NCI-H1092 (cell line): ENCODE data around the gene GLG1.
"Not testable (repeated sequence)": the region's sequence is repeated elsewhere in the genome, so short reads cannot be mapped to it uniquely, and the experiment has no call there.

Experiments used
- DNase-seq: peaks from one replicate; lab custom pipeline; 2025; lab: John Stamatoyannopoulos, UW

The GLG1 gene

DNA sequence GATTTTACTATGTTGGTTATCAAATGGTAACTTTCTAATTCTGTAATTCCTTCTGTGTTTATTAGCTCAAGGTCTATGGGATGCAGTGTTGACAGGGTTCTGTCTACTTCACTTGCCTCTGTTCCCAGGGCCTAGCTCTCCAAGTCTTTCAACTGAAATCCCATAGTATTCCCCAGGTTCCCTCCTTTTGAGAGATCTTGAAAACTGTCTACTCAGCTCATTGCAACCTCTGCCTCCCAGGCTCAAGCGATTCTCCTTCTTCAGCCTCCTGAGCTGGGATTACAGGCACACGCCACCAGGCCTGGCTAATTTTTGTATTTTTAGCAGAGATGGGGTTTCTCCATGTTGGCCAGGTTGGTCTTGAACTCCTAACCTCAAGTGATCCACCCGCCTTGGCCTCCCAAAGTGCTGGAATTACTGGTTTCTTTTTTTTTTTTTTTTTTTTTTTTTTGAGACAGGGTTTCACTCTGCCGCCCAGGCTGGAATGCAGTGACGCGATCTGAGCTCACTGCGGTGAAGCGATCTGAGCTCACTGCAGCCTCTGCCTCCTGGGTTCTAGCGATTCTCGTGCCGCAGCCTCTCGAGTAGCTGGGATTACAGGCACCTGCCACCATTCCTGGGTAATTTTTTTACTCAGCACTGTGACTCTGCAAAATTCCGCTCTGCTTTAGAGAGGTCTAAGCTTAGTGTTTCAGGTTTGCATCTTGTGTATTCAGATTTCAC lies 163.1 kb downstream of the GLG1 start:
- DNase-seq: not testable (repeated sequence)

DNA sequence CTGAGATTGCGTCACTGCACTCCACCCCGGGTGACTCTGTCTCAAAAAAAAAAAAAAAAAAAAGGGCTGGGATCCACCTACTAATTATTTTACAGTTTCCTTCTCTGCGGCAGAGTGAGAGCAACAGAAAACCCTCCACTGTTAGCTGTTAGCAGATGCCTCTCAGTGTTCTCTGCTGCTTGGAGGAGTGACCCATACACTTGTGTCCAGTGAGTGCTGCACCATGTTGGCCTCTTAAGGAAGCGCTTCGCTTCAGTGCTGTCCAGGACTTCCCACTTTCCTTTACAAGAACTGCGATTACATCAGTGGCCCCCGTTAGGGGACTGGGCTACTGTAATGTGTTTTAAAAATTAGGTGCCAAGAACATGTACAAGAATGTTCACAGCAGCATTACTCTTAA lies 167.2 kb downstream of the GLG1 start:
- DNase-seq: no peak

DNA sequence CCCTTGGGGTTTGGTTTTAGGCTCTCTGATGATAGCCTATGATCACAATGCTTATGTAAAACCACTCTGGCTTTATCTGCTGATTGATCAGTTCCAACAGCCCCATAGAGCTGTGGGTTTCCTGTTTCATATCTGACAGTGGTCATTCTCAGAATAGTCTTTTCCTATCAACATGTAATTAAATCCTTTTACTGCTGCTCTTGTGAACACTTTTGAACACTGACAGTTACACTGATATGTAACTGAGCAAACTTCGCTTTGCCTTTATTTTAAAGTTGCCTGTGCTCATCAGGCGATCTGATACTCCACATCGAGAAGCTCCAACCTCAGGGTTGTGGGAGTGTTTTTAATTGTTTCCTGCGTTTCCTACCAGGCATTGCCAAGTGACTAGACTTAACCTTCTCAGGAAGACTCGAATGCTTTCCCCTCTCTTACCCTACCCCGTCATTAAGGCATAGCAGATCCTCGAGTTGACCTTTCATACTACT lies 168.4 kb downstream of the GLG1 start:
- DNase-seq: no peak

DNA sequence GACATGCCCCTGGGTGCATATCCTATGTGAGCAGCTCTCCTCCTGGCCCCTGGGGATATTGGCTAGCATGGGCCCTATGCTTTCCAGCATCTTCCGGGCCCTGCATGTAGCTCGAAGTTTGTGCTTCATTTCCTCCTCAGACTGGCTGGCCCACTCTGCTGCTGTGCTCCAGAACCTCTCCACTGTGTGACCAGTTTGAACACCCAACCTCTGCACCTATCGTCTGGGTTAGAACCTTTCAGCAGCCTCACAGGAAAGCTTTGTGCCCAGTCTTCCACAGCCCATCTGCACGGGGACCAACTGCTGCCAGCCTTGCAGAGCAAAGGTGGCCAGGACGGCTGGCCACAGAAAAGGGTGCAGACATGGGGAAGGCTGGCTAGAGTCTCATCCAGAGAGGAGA lies 175.4 kb downstream of the GLG1 start:
- no peak for DNase-seq

DNA sequence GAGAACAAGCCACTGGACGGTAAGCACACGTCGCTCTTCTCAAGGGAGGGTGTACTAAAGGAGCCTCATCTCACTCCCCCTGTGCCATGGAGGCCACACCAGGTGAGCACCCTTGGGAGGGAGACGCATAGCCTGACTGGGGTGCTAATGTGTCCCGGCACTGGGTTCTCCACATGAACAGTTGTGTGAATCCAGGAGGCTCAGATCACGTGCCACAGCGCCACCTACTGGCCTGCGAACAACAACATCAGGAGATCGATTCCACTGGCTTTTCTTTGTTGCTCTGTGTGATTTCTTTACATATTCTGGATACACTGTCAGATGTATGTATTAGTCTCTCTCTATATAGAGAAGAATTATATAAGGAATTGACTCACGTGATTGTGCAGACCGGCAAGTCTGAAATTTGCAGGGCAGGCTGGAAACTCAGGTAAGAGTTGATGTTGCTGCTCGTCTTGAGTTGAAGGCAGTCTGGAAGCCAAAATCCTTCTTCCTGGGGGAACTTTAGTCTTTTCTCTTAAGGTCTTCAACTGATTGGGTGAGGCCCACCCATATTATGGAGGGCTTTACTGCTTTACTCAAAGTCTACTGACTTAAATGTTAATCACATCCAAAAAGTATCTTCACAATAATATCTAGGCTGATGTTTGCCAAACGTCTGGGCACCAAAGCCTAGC lies 176.7 kb downstream of the GLG1 start:
- peak; percentile 29 for DNase-seq

DNA sequence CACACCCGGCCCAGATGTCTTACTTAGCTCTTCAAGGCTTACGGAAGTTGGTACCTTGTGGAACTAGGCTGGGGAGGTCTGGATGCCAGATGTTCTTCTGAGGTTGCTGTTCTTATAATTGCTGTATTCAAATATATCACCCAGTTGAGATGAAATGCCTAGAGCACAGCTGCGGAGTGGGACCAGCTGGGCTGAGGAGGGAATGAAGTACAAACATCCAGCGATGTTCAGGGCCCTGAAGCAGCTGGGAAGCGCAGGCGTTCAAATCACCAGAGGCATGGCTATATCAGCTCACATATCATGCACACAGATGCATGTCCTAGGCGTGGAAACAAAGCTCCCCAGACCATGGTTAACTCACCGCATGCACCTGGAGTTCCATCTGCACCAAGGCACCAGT lies 178.4 kb downstream of the GLG1 start:
- DNase-seq: not testable (repeated sequence)

DNA sequence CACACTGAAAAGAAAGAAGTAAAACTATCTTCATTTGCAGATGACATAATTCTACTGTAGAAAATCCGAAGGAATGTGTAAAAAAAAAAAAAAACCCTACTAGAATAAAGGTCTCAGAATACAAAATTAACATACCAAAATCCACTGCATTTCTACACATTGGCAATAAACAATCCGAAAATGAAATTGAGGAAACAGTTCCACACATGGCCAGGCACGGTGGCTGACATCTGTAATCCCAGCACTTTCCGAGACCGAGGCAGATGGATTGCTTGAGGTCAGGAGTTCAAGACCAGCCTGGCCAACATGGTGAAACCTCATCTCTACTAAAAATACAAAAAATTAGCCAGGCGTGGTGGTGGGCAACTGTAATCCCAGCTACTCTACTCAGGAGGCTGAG lies 181.2 kb downstream of the GLG1 start:
- DNase-seq: not testable (repeated sequence)

DNA sequence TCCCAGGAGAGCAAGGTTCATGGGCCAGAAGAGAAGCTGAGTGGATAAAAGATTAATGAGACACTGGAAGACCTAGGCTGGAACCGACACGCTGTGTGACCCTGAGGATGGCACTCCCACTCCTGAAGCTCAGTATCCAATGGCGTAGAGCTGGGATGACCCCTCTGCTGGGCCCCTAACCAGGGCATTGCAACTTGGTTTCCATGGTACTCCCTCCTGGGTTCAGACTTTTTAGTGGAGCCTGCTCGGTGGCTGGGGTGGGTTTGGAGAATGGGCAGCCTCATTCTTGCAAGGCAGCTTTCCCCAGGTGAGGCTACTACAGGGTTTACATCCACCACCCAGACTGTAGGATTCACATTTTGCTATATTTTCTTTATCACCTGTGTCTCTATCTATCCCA lies 183.2 kb downstream of the GLG1 start:
- not testable (repeated sequence) for DNase-seq

DNA sequence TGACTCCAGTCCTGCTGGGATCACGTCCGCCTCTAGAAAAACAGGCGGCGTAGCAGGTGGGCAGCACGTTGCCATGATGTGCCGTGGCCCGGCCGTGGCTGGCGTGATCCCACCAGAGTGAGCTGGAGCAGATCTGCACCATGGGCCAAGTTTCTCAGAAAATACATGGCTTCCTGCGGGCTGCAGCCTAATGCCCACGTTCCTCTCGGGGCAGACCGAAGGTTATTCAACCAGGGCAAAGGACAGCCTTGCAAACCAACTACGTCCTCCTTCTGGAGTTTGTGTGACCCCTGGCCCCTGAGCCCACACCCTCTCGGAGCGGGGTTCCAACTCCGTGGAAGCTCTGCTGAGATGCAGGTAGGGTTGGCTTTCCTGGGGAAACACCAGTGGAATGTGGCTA lies 184.8 kb downstream of the GLG1 start:
- DNase-seq: not testable (repeated sequence)

DNA sequence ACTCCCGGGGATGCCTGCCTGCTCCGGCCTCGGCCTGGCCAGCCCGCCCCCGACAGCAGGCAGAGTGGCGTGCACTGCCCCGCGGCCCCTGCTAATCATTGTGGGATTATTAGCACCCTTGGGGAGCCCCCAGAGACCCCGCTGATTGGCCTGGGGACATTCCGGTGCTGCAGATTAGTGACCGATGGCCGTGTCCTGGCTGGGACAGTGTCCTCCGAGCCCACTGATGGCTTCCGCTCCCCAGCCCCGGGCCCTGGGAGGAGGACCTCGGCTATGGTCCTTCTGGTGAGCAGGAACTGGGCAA lies 185.5 kb downstream of the GLG1 start:
- DNase-seq: not testable (repeated sequence)

DNA sequence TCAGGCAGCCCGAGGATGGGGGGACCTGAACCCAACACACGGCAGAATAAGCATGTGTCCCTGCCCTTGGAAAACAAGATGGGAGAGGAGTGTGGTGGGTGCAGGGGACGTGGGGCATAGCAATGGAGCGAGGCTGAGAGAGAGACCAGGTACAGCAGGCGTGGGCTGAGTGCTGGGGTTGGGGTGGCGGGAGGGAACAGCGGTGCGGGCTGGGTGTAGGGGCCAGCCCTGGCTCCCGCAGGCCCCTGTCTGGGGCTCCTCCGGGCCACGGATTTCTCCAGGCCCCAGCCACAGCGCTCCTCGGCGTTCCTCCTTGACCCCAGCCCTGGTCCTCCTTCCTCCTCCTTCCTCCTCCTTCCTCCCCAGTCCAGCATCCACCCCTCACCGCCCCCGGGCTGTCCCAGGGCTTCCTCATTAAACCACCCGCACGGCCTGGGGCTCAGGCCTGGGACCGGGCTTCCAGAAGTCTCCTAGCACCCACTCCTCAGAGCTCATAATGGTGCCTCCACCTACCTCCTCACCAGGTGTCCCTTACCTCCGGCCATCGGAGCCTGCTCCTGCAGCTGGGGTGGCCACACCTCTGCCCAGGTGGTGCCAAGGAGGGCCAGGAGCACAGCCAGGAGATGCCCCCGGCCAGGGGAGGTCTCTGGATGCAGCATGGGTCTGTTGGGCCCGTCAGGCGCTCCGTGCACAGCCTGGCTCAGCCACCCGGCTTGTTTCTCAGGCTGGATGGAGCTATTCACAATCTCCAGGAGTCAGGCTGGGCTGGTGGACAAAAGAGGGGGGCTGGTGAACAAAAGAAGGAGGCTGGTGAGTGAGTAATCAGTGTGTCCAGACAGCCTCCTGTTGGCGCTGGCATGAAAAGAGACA lies 186.1 kb downstream of the GLG1 start, which contains the start of gene CLEC18B:
Gene CLEC18B (minus strand): TSS at position 867 of the 870 bp plus-strand sequence. CDS start 208 bp downstream, at position 659.
- not testable (repeated sequence) for DNase-seq

DNA sequence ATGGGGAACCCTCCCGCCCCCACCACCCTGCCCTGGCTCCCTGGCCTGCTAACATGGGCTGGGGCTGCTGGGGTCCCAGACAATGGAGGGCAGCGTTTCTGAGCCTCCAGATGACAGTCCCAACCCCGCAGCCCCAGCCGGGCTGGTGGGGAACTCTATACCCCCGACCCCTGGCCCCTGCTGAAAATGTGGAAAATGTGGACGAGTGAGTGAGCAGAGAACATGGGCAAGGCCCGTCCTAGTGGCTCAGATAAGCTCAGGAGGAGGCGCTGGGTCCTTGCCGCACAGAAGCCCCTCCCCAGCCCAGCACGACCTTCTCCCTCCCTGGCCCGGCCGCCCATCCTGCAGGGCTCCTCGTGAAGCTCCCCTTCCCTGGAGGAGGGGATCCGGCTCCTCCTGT lies 187.1 kb downstream of the GLG1 start:
- DNase-seq: not testable (repeated sequence)

DNA sequence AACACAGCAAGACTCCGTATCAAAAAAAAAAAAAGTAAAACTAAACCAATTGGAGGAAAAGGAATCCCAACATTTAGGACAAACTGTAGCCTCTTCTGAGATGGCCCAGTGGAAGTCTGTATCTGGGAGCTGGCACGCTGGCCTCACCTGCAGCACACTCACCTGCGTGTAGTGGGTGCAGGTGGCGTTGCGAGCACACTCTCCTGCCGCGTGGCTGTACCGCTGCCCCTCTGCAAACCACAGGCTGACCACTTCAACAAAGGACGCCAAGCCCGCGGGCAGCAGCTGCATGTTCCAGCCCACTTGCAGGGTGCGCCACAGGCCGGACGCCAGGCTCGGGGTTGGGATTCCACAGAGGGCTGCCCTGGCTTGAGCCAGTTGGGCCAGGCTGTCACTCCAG lies 189.0 kb downstream of the GLG1 start:
- not testable (repeated sequence) for DNase-seq

DNA sequence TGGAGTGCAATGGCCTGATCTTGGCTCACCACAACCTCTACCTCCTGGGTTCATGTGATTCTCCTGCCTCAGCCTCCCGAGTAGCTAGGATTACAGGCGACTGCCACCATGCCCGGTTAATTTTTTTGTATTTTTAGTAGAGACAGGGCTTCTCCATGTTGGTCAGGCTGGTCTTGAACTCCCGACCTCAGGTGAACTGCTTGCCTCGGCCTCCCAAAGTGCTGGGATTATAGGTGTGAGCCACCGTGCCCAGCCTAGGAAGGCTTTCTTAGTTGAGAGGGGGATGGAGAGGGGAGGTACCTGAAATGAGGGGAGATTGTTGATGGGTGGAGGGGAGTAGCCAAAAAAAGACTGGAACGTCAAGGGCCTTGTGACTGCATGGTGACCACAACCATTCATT lies 193.0 kb downstream of the GLG1 start:
- DNase-seq: not testable (repeated sequence)

DNA sequence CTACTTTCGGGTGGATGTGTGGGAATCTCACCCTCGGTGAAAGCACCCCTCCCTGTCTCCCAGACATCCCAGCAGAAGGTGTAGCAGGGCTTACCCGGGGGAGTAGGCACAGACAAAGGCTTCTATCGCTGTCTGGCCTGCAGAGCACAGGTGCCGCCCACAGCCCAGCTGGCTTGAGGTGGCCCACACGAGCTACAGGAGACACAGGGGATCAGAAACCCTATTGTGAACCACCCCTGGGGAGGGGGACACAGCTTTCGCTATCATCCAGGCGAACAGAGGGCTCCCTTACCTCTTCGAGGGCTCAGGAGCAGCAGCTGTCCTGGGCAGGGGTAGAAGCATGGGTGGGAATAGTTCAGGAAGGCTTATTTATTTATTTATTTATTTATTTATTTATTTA lies 193.4 kb downstream of the GLG1 start:
- DNase-seq: not testable (repeated sequence)

DNA sequence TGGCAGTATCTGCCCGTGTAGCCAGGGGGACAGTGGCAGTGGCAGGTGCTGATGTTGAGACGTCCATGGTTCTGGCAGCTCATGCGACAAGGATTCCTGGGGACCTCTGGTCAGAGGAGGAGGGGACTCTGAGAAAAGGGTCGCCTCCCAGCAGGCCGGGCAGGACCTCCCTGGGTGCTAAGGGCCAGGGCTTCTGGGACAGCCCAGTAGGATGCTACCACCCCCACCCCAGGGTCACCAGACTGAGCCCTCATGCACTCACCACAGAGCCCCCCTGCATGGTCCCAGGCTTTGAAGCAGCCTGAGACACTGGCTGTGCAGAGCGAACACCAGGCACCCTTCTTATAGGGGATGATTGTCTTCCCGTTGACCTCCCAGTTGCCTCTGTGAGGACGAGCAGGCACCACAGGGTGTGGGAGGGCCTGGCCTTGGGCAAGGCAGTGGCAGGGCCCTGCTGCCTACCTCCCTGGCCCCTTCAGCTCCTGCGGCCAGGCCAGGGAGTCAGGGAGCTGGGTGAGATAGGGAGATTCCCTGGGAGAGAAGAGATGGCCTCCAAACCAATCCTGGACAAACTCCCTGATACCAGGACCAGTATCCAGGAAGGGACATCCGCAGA lies 194.0 kb downstream of the GLG1 start:
- DNase-seq: not testable (repeated sequence)

DNA sequence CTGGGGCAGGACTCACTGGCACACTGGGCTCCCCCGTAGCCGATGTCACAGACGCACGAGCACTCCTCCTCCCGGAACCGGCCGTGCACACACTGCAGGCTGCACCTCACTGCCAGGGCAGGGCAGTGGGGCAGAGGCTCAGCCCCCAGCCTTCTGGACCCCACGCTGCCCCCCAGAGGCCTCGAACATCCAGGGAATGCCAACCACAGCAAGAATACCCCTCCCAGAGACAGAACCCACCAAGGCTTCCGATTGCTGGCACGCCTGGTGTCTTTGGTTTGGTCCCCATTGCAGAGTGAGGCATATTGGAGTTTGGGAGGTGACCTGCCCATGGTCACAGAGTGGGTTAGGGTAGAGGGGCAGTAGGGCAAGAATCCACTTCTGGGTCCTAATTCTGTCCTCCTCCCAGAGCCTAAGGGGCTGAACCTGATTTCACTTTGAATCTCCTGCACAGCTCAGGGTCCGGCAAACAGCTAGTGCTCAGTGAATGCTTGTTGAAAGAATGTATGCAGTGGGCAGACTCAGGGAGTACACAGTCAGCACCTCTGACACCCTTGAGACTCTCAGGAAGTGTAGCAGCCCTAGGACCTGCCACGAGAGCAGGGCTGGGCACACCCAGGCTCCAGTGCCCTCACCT lies 194.7 kb downstream of the GLG1 start:
- not testable (repeated sequence) for DNase-seq

DNA sequence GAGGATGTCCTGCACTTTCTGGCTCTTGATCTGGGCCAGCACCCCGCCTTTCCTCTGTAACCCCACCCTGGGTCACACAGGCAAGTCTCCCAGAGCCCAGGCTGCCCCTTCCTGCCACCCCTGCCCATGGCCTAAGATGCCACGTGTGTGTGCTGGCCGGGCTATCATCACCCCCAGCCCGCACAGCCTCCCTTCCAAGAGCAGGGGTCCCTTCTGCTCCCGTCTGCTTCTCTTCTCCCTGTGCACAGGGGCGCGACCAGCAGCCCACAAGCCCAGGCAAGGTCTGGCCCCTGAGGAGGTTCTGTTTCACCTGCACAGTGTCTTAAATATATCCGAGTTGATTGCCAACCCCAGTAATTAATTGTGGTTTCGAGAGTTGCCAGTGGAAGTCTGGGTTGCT lies 195.9 kb downstream of the GLG1 start:
- not testable (repeated sequence) for DNase-seq

DNA sequence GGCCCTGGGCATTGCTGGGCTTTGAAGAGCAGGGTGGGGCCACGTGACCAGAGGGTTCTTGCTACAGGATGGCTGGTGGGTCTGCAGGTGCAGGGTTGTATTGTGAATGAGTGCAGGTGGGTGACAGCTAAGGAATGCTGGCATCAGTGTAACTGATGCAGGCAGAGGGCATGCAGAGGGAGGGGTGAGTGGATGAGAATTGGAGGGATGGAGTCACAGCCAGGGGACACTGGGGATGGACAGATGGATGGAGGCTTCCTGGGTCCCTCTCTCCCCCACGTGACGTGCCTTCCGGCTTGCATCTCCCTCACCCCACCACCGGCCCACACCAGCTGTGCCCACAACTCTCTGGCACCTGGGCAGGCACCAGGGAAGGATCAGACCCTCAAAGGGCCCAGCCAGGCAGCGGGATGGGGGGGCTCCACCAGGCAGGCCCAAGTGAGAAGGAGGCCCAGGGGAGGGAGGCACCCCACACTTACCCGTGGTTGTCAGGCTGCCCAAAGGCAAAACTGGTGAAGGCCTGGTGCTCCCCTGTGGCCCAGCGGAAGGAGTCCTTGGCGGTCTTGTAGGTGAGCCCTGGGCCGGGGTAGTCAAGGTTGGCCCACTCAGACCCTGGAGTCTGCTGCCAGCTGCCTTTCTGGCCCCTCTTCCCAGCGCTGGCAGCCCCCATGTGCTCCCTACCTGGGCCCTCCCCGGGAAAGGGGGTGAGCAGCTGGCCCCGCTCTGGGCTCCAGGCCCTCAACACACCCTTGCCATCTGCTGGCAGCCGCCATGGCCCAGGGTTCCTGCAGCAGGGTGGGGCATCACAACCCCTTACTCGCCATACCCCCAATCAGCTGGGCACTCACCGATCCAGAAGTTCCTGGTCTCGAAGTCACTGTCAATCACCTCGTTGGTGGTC lies 196.6 kb downstream of the GLG1 start:
- not testable (repeated sequence) for DNase-seq

DNA sequence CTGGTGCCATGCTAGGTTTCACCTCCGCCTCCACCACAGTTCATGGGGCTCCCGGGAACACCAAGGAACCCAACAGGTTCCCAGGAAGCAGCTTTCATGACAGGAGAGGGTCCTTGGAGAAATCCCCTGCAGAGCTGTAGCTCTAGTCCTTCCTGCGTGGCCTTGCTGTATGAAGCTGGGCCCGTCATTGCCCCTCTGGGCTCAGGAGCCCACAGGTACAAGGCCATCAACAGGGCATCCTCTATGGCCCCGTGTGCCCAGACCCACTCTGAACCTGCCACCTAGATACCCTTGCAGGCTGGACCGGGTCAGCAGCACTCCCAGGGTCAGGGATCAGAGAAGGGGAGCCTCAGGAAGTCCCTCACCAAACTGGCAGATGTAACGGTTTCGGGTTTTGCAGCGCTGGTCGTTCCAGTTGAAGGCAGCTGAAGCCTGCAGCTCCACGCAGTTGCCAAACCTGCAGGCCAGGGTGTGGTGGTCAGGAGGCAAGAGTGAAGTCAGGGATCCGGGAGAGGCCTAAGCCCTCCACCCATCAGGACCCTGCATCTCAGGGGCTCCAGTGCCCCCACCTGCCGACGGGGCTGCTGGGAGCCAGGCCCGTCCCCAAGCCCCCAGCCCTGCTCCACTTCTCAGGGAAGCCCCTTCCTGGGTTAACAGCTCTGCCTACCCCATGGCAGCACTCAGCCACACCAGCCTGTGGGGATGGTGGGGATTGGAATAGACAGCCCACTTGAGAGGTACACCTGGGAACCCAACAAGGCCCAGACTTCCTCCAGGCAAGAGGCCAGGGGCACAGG lies 197.5 kb downstream of the GLG1 start:
- not testable (repeated sequence) for DNase-seq
